ENCODE results near the gene SEPSECS. TPM values are rescaled to one million over a fixed set of nuclear protein-coding genes. Genes with fewer than 3 reads are reported as not detected.
A peak's percentile ranks its signal among the peaks of the same experiment; 100 is the strongest.

SEPSECS gene
- total RNA-seq, 1 experiment from 2014 or later = 3.1 TPM

DNA sequence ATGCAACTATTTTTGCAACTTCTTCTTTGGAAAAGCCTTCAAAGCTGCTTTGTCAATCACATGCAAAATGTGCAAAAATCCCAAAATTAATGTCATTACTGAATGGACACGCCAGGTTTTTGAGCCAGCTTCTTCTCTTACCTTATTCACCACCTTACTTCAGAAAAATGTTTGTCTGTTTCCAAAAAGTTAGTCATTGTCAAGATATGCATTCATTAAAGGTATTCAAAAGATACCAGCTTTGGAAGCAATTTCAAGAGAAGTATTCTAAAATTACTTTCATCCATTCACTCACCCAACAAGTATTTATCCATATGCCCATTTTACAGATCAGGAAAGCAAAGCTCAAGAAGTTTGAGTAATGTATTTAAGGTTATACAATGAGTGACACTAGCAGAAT lies 2.3 kb upstream of the SEPSECS start:
- Histone ChIP-seq H3K27me3 (ENCODE audit: low read length) (no peaks in the 10 kb centered on the region), H4K20me1 (ENCODE audit: low read length) (no peaks in the 10 kb centered on the region), H3K9me2 (replicated peaks; ENCODE audit: low read length) (no peaks in the 10 kb centered on the region), H3K79me2 (ENCODE audit: low read length) (peaks cover 39% of the 10 kb centered on the region), H2AFZ (ENCODE audit: low read length) (no peak overlapping the region), H3K4me3 (ENCODE audit: low read length) (peak overlapping the region; percentile 87), H3K27ac (ENCODE audit: low read length) (peak overlapping the region; percentile 83; the same call in 1 of the 2 replicates), H3F3A (ENCODE audit: low read length, unreplicated experiment) (no peaks in the 10 kb centered on the region), H3K9me3 (ENCODE audit: low read length) (no peaks in the 10 kb centered on the region), H3K36me3 (ENCODE audit: low read depth, low read length) (no peaks in the 10 kb centered on the region), H3K4me2 (ENCODE audit: low read length) (peak overlapping the region; percentile 92), H3K4me1 (ENCODE audit: insufficient read depth, low read length) (peaks cover 17% of the 10 kb centered on the region), H3K9ac (ENCODE audit: low read length) (no peak overlapping the region)
- TF ChIP-seq EZH2phosphoT487 (IDR thresholded peaks at IDR 0.05; ENCODE audit: borderline replicate concordance, low read length) (no peak), EZH2 (IDR thresholded peaks at IDR 0.05; ENCODE audit: low read length, unreplicated experiment) (no peak), CTCF (conservative IDR thresholded peaks at IDR 0.05; ENCODE audit: low read depth, low read length) (no peak)
- no TSS peak for BruUV-seq (replicated peaks)
- intact Hi-C loops (cut with micrococcal nuclease) = loop anchor here (5.0 kb wide), 1 partner anchor 150 kb away; the partner anchor contains the start of gene ZCCHC4
- POLR2A ChIA-PET (ENCODE audit: unreplicated experiment) = interaction anchor here (0.6 kb wide), 1 partner anchor 1192 kb away, joined by 3 read pairs; no protein-coding TSS in a partner anchor
- CTCF ChIA-PET = interaction anchor here (2.2 kb wide), 1 partner anchor 150 kb away, joined by 5 read pairs; the partner anchor contains the start of gene ZCCHC4
- no peak for ATAC-seq
- peak; percentile 52 for DNase-seq

DNA sequence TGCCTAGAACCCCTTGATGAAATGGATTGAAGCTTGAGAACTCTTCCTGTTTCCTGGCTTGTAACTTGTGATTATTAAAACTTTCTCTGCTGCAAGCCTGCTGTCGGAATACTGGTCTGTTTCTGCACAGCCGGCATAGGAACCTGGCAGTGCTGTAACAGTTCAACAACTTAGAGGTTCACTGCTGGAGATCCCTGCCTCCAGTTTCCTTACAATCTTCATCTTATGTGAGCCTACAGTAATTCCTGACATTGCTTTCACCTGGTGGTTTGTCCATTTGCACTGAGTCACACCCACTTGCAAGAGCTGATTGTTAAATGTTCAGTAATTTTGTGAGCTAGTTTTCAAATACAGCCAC lies 1.3 kb upstream of the SEPSECS start:
- no peak for TF ChIP-seq CTCF (conservative IDR thresholded peaks at IDR 0.05; ENCODE audit: low read depth, low read length)
- TF ChIP-seq EZH2phosphoT487 (IDR thresholded peaks at IDR 0.05; ENCODE audit: borderline replicate concordance, low read length) = no peak
- no peak for TF ChIP-seq EZH2 (IDR thresholded peaks at IDR 0.05; ENCODE audit: low read length, unreplicated experiment)
- peak overlapping the region; percentile 83 for H3K27ac ChIP-seq (ENCODE audit: low read length)
- ChIA-PET POLR2A (ENCODE audit: unreplicated experiment) (no interaction called here), CTCF (interaction anchor here (0.6 to 2.2 kb wide), 2 partner anchors 12 to 151 kb away, joined by 5 to 8 read pairs; partner anchors contain the start of gene ZCCHC4)
- H3F3A ChIP-seq (ENCODE audit: low read length, unreplicated experiment) = no peaks in the 10 kb centered on the region
- DNase-seq (peak; percentile 42), ATAC-seq (peak; percentile 9)
- H4K20me1 ChIP-seq (ENCODE audit: low read length) = no peaks in the 10 kb centered on the region
- peak overlapping the region; percentile 84 for H2AFZ ChIP-seq (ENCODE audit: low read length)
- intact Hi-C loops (cut with micrococcal nuclease) = loop anchor here (1.0 to 5.0 kb wide), 3 partner anchors 12 to 151 kb away; partner anchors contain the start of genes PI4K2B and ZCCHC4
- peaks cover 22% of the 10 kb centered on the region for H3K4me1 ChIP-seq (ENCODE audit: insufficient read depth, low read length)
- no peaks in the 10 kb centered on the region for H3K27me3 ChIP-seq (ENCODE audit: low read length)
- H3K9ac ChIP-seq (ENCODE audit: low read length) = peak overlapping the region; percentile 79
- H3K4me2 ChIP-seq (ENCODE audit: low read length) = peak overlapping the region; percentile 92
- no peaks in the 10 kb centered on the region for H3K9me3 ChIP-seq (ENCODE audit: low read length)
- H3K36me3 ChIP-seq (ENCODE audit: low read depth, low read length) = no peaks in the 10 kb centered on the region
- H3K9me2 ChIP-seq (replicated peaks; ENCODE audit: low read length) = no peaks in the 10 kb centered on the region
- H3K4me3 ChIP-seq (ENCODE audit: low read length) = peak overlapping the region; percentile 87
- BruUV-seq (replicated peaks) = no TSS peak
- peaks cover 39% of the 10 kb centered on the region for H3K79me2 ChIP-seq (ENCODE audit: low read length)
